ENCODE measurements around the gene VWA3B.

The VWA3B gene

GRCh38 chr2:98118852-98119251 is 31.9 kb downstream of the VWA3B start:
- H3K4me3 ChIP-seq (replicated peaks in 1 of 2; ENCODE audit: low read depth in 2 of 2, low read length in 2 of 2) = no peak overlapping the region
- DNase-seq (ENCODE audit: low read depth in 2 of 2) = no peak
- no peak for TF ChIP-seq CTCF (IDR thresholded peaks at IDR 0.05; ENCODE audit: low read depth, low read length)

- DNase-seq (ENCODE audit: low read depth in 2 of 2) = no peak
- H3K4me3 ChIP-seq (replicated peaks in 1 of 2; ENCODE audit: low read depth in 2 of 2, low read length in 2 of 2) = no peak overlapping the region
- no peak for TF ChIP-seq CTCF (IDR thresholded peaks at IDR 0.05; ENCODE audit: low read depth, low read length)
Observed at GRCh38 chr2:98121149-98121548, 34.2 kb downstream of the VWA3B start.

GRCh38 chr2:98122524-98122923 is 35.6 kb downstream of the VWA3B start:
- TF ChIP-seq CTCF (IDR thresholded peaks at IDR 0.05; ENCODE audit: low read depth, low read length) = no peak
- no peak overlapping the region for H3K4me3 ChIP-seq (replicated peaks in 1 of 2; ENCODE audit: low read depth in 2 of 2, low read length in 2 of 2)

GRCh38 chr2:98123286-98123685 is 36.3 kb downstream of the VWA3B start:
- no peak for DNase-seq (ENCODE audit: low read depth in 2 of 2)

More at GRCh38 chr2:98122524-98122923, 35.6 kb downstream of the VWA3B start:
- no peak for DNase-seq (ENCODE audit: low read depth in 2 of 2)

GRCh38 chr2:98126061-98126460 is 39.1 kb downstream of the VWA3B start:
- no peak overlapping the region for H3K4me3 ChIP-seq (replicated peaks in 1 of 2; ENCODE audit: low read depth in 2 of 2, low read length in 2 of 2)
- TF ChIP-seq CTCF (IDR thresholded peaks at IDR 0.05; ENCODE audit: low read depth, low read length) = no peak
- peak; percentile 26 to 79 for DNase-seq (ENCODE audit: low read depth in 2 of 2)

More at GRCh38 chr2:98123286-98123685, 36.3 kb downstream of the VWA3B start:
- H3K4me3 ChIP-seq (replicated peaks in 1 of 2; ENCODE audit: low read depth in 2 of 2, low read length in 2 of 2) = no peak overlapping the region
- TF ChIP-seq CTCF (IDR thresholded peaks at IDR 0.05; ENCODE audit: low read depth, low read length) = no peak

- H3K4me3 ChIP-seq (replicated peaks in 1 of 2; ENCODE audit: low read depth in 2 of 2, low read length in 2 of 2) = no peak overlapping the region
- no peak for DNase-seq (ENCODE audit: low read depth in 2 of 2)
- no peak for TF ChIP-seq CTCF (IDR thresholded peaks at IDR 0.05; ENCODE audit: low read depth, low read length)
Observed at GRCh38 chr2:98127229-98127989, 40.4 kb downstream of the VWA3B start.
